ENCODE measurements around the gene KDM5B.

KDM5B gene

GRCh38 chr1:202685641-202686040 is 122.6 kb downstream of the KDM5B start:
- no peak for DNase-seq (ENCODE audit: low read depth)

- no peak for DNase-seq (ENCODE audit: low read depth)
These were observed 123.5 kb downstream of the KDM5B start for GRCh38 chr1:202684716-202685115.

- no peak for DNase-seq (ENCODE audit: low read depth)
These were observed 125.2 kb downstream of the KDM5B start for GRCh38 chr1:202683029-202683428.

- DNase-seq (ENCODE audit: low read depth): no peak
These were observed 125.7 kb downstream of the KDM5B start for GRCh38 chr1:202682477-202682876.

GRCh38 chr1:202681736-202682420 is 126.3 kb downstream of the KDM5B start:
- no peak for DNase-seq (ENCODE audit: low read depth)

- no peak for DNase-seq (ENCODE audit: low read depth)
These were observed 127.5 kb downstream of the KDM5B start for GRCh38 chr1:202680586-202681352.

GRCh38 chr1:202679406-202680177 is 128.6 kb downstream of the KDM5B start:
- no peak for DNase-seq (ENCODE audit: low read depth)

- DNase-seq (ENCODE audit: low read depth): no peak
These were observed 130.8 kb downstream of the KDM5B start for GRCh38 chr1:202677433-202677832.

Measured in CMK (cell line).